CD4-positive, alpha-beta memory T cell (primary cell): ENCODE measurements around the gene HMCN2. TPM values are rescaled to one million over a fixed set of nuclear protein-coding genes. Genes with fewer than 3 reads are reported as not detected.

ENCODE experiments used
- CTCF ChIA-PET: fragments of 350-600 bp; sonication (Branson Sonifier 250); formaldehyde crosslinking; loops from one replicate; lab custom pipeline; 2021; ENCODE audit warnings: inconsistent platforms; ENCODE audit not compliant: partially characterized antibody; lab: Charles Lee
- POLR2A ChIA-PET: fragments of 350-600 bp; sonication (Branson Sonifier 250); formaldehyde crosslinking; loops from one replicate; lab custom pipeline; 2021; ENCODE audit not compliant: partially characterized antibody; lab: Charles Lee
- DNase-seq, 5 donors: peaks; one replicate each; pipeline versions ENCODE4 v3.0.0 to v3.0.0-alpha.2; 2020 to 2022; ENCODE audit warnings: mixed read lengths in 1 of 5
- H3K27ac ChIP-seq: one replicate; pipeline ENCODE4 v1.7.0; 2013; ENCODE audit warnings: low read depth, low read length
- H3K27me3 ChIP-seq: 2 replicates; pipeline ENCODE4 v1.7.0; 2013; ENCODE audit warnings: mild to moderate bottlenecking, low read length, moderate library complexity; ENCODE audit not compliant: insufficient read depth
- H3K36me3 ChIP-seq: 2 replicates; pipeline ENCODE4 v1.7.0; 2013; ENCODE audit warnings: mild to moderate bottlenecking, low read length, moderate library complexity; ENCODE audit not compliant: insufficient read depth
- H3K4me1 ChIP-seq: 2 replicates; pipeline ENCODE4 v1.7.0; 2013; ENCODE audit warnings: mild to moderate bottlenecking, low read length, moderate library complexity; ENCODE audit not compliant: insufficient read depth
- H3K4me3 ChIP-seq, 2 donors: one replicate each; pipeline ENCODE4 v1.7.0; 2013; ENCODE audit warnings: low read length in 2 of 2, mild to moderate bottlenecking in 1 of 2
- H3K9me3 ChIP-seq, 2 donors: one replicate each; pipeline ENCODE4 v1.7.0; 2013; ENCODE audit warnings: low read length in 2 of 2, control low read depth in 1 of 2; ENCODE audit not compliant: control insufficient read depth in 1 of 2
- H3K27ac Mint-ChIP-seq, 7 donors: one replicate each; pipeline ENCODE4 v1.8.0; 2020 to 2021; ENCODE audit warnings: mixed read lengths in 7 of 7, mild to moderate bottlenecking in 6 of 7, inconsistent platforms in 3 of 7, moderate library complexity in 3 of 7
- H3K27me3 Mint-ChIP-seq, 2 donors: one replicate each; pipeline ENCODE4 v1.8.0; 2020 to 2021; ENCODE audit warnings: mixed read lengths in 2 of 2
- H3K36me3 Mint-ChIP-seq, 2 donors: one replicate each; pipeline ENCODE4 v1.8.0; 2020 to 2021; ENCODE audit warnings: mixed read lengths in 2 of 2, inconsistent platforms in 1 of 2, mild to moderate bottlenecking in 1 of 2
- H3K4me1 Mint-ChIP-seq, 4 donors: one replicate each; pipeline ENCODE4 v1.8.0; 2020 to 2021; ENCODE audit warnings: mixed read lengths in 4 of 4, mild to moderate bottlenecking in 1 of 4
- H3K4me3 Mint-ChIP-seq, 8 donors: one replicate each; pipeline ENCODE4 v1.8.0; 2020 to 2021; ENCODE audit warnings: mixed read lengths in 8 of 8, mild to moderate bottlenecking in 7 of 8, moderate library complexity in 6 of 8, inconsistent platforms in 3 of 8
- H3K9me3 Mint-ChIP-seq, 8 donors: one replicate each; pipeline ENCODE4 v1.8.0; 2020 to 2021; ENCODE audit warnings: mixed read lengths in 8 of 8, mild to moderate bottlenecking in 5 of 8, inconsistent platforms in 3 of 8, moderate library complexity in 1 of 8
- intact Hi-C: fragments of 100-400 bp; cut with micrococcal nuclease; formaldehyde crosslinking; loops from one replicate; pipeline ENCODE4 v1.15.1; 2023
- polyA plus RNA-seq, 2 donors: library from polyadenylated mRNA; unstranded; fragments of 300-500 nt; fragmentation: Illumina TruSeq; gene quantifications; one replicate each; pipeline ENCODE4 v1.2.3, GENCODE V29; 2021
- total RNA-seq, 2 experiments: library from RNA; stranded (reverse); gene quantifications; one replicate each; pipeline ENCODE4 v1.2.3, GENCODE V29; 2021

Gene HMCN2
- total and polyA plus RNA-seq, 4 experiments from 2014 or later, result not detected

GRCh38 chr9:130448771-130449603, 183.4 kb downstream of the HMCN2 start:
- H3K9me3 Mint-ChIP-seq, result no peaks in the 10 kb centered on the region
- intact Hi-C loops, result no loop called here
- H3K27me3 Mint-ChIP-seq, result peaks cover 17 to 27% of the 10 kb centered on the region in 2 donors
- Histone ChIP-seq H3K9me3 (no peaks in the 10 kb centered on the region), H3K27me3 (peaks cover 6% of the 10 kb centered on the region), H3K4me1 (peaks cover 4% of the 10 kb centered on the region), H3K27ac (no peak overlapping the region), H3K36me3 (no peaks in the 10 kb centered on the region), H3K4me3 (no peak overlapping the region)
- H3K4me3 Mint-ChIP-seq, result no peak overlapping the region
- CTCF ChIA-PET, result interaction anchor here (0.7 to 2.2 kb wide), 2 partner anchors 12 to 127 kb away, joined by 3 to 7 read pairs; no protein-coding TSS in a partner anchor
- DNase-seq, result no peak
- no peak overlapping the region for H3K27ac Mint-ChIP-seq
- POLR2A ChIA-PET, result no interaction called here
- H3K4me1 Mint-ChIP-seq, result peaks cover 0 to 6% (median 3%) of the 10 kb centered on the region in 4 donors
- H3K36me3 Mint-ChIP-seq, result no peaks in the 10 kb centered on the region

GRCh38 chr9:130450344-130451003, 184.9 kb downstream of the HMCN2 start:
- CTCF ChIA-PET, result interaction anchor here (2.2 kb wide), 1 partner anchor 11 kb away, joined by 7 read pairs; no protein-coding TSS in a partner anchor
- H3K27ac Mint-ChIP-seq, result no peak overlapping the region
- peaks cover 3% of the 10 kb centered on the region for H3K27me3 ChIP-seq
- H3K9me3 ChIP-seq, result no peaks in the 10 kb centered on the region
- H3K27me3 Mint-ChIP-seq, result peaks cover 17 to 26% of the 10 kb centered on the region in 2 donors
- no peaks in the 10 kb centered on the region for H3K9me3 Mint-ChIP-seq
- intact Hi-C loops, result no loop called here
- H3K4me3 Mint-ChIP-seq, result no peak overlapping the region
- POLR2A ChIA-PET, result no interaction called here
- H3K36me3 Mint-ChIP-seq, result no peaks in the 10 kb centered on the region
- no peak overlapping the region for H3K4me3 ChIP-seq
- no peaks in the 10 kb centered on the region for H3K36me3 ChIP-seq
- peaks cover 0 to 6% (median 3%) of the 10 kb centered on the region in 4 donors for H3K4me1 Mint-ChIP-seq
- H3K4me1 ChIP-seq, result peaks cover under 1% of the 10 kb centered on the region
- no peak for DNase-seq
- no peak overlapping the region for H3K27ac ChIP-seq

- ChIA-PET POLR2A (no interaction called here), CTCF (interaction anchor here (2.2 kb wide), 1 partner anchor 10 kb away, joined by 7 read pairs; no protein-coding TSS in a partner anchor)
- no peaks in the 10 kb centered on the region for H3K9me3 Mint-ChIP-seq
- H3K4me3 ChIP-seq, result no peak overlapping the region
- H3K27ac Mint-ChIP-seq, result no peak overlapping the region
- intact Hi-C loops, result no loop called here
- no peaks in the 10 kb centered on the region for H3K4me1 ChIP-seq
- H3K36me3 Mint-ChIP-seq, result no peaks in the 10 kb centered on the region
- H3K4me1 Mint-ChIP-seq, result peaks cover 0 to 1% (median 1%) of the 10 kb centered on the region in 4 donors
- peaks cover 15 to 22% of the 10 kb centered on the region in 2 donors for H3K27me3 Mint-ChIP-seq
- no peak for DNase-seq
- H3K27ac ChIP-seq, result no peak overlapping the region
- H3K27me3 ChIP-seq, result no peaks in the 10 kb centered on the region
- H3K4me3 Mint-ChIP-seq, result no peak overlapping the region
- H3K36me3 ChIP-seq, result no peaks in the 10 kb centered on the region
- H3K9me3 ChIP-seq, result no peaks in the 10 kb centered on the region
Measured at GRCh38 chr9:130451004-130451390, 185.4 kb downstream of the HMCN2 start.

GRCh38 chr9:130451509-130452388, 186.2 kb downstream of the HMCN2 start:
- CTCF ChIA-PET, result no interaction called here

GRCh38 chr9:130452835-130453234, 187.3 kb downstream of the HMCN2 start:
- intact Hi-C loops, result no loop called here
- ChIA-PET CTCF (no interaction called here), POLR2A (no interaction called here)
- H3K9me3 Mint-ChIP-seq, result no peaks in the 10 kb centered on the region
- no peaks in the 10 kb centered on the region for H3K9me3 ChIP-seq
- H3K36me3 ChIP-seq, result no peaks in the 10 kb centered on the region
- H3K4me1 Mint-ChIP-seq, result peaks cover 0 to 1% (median 0%) of the 10 kb centered on the region in 4 donors
- no peaks in the 10 kb centered on the region for H3K4me1 ChIP-seq
- no peak for DNase-seq
- no peak overlapping the region for H3K4me3 ChIP-seq
- no peaks in the 10 kb centered on the region for H3K27me3 ChIP-seq
- no peak overlapping the region for H3K27ac Mint-ChIP-seq
- no peak overlapping the region for H3K27ac ChIP-seq
- H3K36me3 Mint-ChIP-seq, result no peaks in the 10 kb centered on the region
- H3K4me3 Mint-ChIP-seq, result no peak overlapping the region
- H3K27me3 Mint-ChIP-seq, result peaks cover 9 to 12% of the 10 kb centered on the region in 2 donors

More at GRCh38 chr9:130451509-130452388, 186.2 kb downstream of the HMCN2 start:
- Mint-ChIP-seq H3K4me3 (no peak overlapping the region), H3K36me3 (no peaks in the 10 kb centered on the region), H3K27ac (no peak overlapping the region), H3K27me3 (peaks cover 13 to 20% of the 10 kb centered on the region in 2 donors), H3K4me1 (peaks cover 0 to 1% (median 0%) of the 10 kb centered on the region in 4 donors), H3K9me3 (no peaks in the 10 kb centered on the region)
- POLR2A ChIA-PET, result no interaction called here
- H3K4me3 ChIP-seq, result no peak overlapping the region
- intact Hi-C loops, result no loop called here
- no peaks in the 10 kb centered on the region for H3K9me3 ChIP-seq
- H3K4me1 ChIP-seq, result no peaks in the 10 kb centered on the region
- no peaks in the 10 kb centered on the region for H3K27me3 ChIP-seq
- H3K36me3 ChIP-seq, result no peaks in the 10 kb centered on the region
- no peak overlapping the region for H3K27ac ChIP-seq
- no peak for DNase-seq

- POLR2A ChIA-PET, result no interaction called here
- intact Hi-C loops, result no loop called here
- Mint-ChIP-seq H3K36me3 (no peaks in the 10 kb centered on the region), H3K27ac (peak overlapping the region in 1 of 7 donors; percentile 22), H3K4me3 (no peak overlapping the region), H3K4me1 (peaks cover 0 to 1% (median 0%) of the 10 kb centered on the region in 4 donors), H3K9me3 (no peaks in the 10 kb centered on the region), H3K27me3 (peaks cover 5 to 8% of the 10 kb centered on the region in 2 donors)
- no peak for DNase-seq
- no peak overlapping the region for H3K27ac ChIP-seq
- no peaks in the 10 kb centered on the region for H3K4me1 ChIP-seq
- H3K4me3 ChIP-seq, result no peak overlapping the region
- CTCF ChIA-PET, result no interaction called here
- no peaks in the 10 kb centered on the region for H3K36me3 ChIP-seq
- H3K9me3 ChIP-seq, result no peaks in the 10 kb centered on the region
- H3K27me3 ChIP-seq, result no peaks in the 10 kb centered on the region
Measured at GRCh38 chr9:130453487-130453886, 187.9 kb downstream of the HMCN2 start.
